Activated CD8-positive, alpha-beta T cell treated with anti-CD3 and anti-CD28 coated beads for 36 hours (primary cell): Measurements from ENCODE around the gene MMRN2. TPM values are rescaled to one million over a fixed set of nuclear protein-coding genes. Genes with fewer than 3 reads are reported as not detected.
"Not testable (repeated sequence)": the region's sequence is repeated elsewhere in the genome, so short reads cannot be mapped to it uniquely, and the experiment has no call there.

Experiments
- ATAC-seq: fragments of 200-7000 bp; cut with Tn5 transposase; one replicate; pipeline ENCODE4 v1.10.0; 2021; ENCODE audit warnings: mild to moderate bottlenecking, moderate library complexity
- CTCF ChIA-PET: fragments of 350-600 bp; sonication (Branson Sonifier 250); formaldehyde crosslinking; loops from one replicate; lab custom pipeline; 2021; ENCODE audit warnings: antibody characterized with exemption; lab: Charles Lee
- POLR2A ChIA-PET: fragments of 350-600 bp; sonication (Branson Sonifier 250); formaldehyde crosslinking; loops from one replicate; lab custom pipeline; 2021; ENCODE audit warnings: antibody characterized with exemption; lab: Charles Lee
- DNase-seq: peaks from one replicate; pipeline ENCODE4 v3.0.0-alpha.2; 2020
- H3K27ac Mint-ChIP-seq: one replicate; pipeline ENCODE4 v1.8.0; 2021; ENCODE audit warnings: mild to moderate bottlenecking, mixed read lengths
- H3K27me3 Mint-ChIP-seq: one replicate; pipeline ENCODE4 v1.8.0; 2021; ENCODE audit warnings: mixed read lengths
- H3K36me3 Mint-ChIP-seq: one replicate; pipeline ENCODE4 v1.8.0; 2021; ENCODE audit warnings: low read depth, mixed read lengths
- H3K4me1 Mint-ChIP-seq: one replicate; pipeline ENCODE4 v1.8.0; 2021; ENCODE audit warnings: low read depth, mixed read lengths
- H3K4me3 Mint-ChIP-seq: one replicate; pipeline ENCODE4 v1.8.0; 2021; ENCODE audit warnings: mild to moderate bottlenecking, moderate library complexity, mixed read lengths
- H3K9me3 Mint-ChIP-seq: one replicate; pipeline ENCODE4 v1.8.0; 2021; ENCODE audit warnings: mixed read lengths
- intact Hi-C: fragments of 100-400 bp; cut with micrococcal nuclease; formaldehyde crosslinking; loops from one replicate; pipeline ENCODE4 v1.10.0; 2022
- total RNA-seq, 2 experiments: library from RNA; stranded (reverse); gene quantifications; one replicate each; pipeline ENCODE4 v1.2.3, GENCODE V29; 2021
- TF ChIP-seq, protein P1 (sequence below): fragments of 200-600 bp; IDR thresholded peaks from one replicate; pipeline ENCODE4 v1.8.0; 2022; ENCODE audit warnings: antibody characterized with exemption, mild to moderate bottlenecking

MMRN2 gene, protein sequence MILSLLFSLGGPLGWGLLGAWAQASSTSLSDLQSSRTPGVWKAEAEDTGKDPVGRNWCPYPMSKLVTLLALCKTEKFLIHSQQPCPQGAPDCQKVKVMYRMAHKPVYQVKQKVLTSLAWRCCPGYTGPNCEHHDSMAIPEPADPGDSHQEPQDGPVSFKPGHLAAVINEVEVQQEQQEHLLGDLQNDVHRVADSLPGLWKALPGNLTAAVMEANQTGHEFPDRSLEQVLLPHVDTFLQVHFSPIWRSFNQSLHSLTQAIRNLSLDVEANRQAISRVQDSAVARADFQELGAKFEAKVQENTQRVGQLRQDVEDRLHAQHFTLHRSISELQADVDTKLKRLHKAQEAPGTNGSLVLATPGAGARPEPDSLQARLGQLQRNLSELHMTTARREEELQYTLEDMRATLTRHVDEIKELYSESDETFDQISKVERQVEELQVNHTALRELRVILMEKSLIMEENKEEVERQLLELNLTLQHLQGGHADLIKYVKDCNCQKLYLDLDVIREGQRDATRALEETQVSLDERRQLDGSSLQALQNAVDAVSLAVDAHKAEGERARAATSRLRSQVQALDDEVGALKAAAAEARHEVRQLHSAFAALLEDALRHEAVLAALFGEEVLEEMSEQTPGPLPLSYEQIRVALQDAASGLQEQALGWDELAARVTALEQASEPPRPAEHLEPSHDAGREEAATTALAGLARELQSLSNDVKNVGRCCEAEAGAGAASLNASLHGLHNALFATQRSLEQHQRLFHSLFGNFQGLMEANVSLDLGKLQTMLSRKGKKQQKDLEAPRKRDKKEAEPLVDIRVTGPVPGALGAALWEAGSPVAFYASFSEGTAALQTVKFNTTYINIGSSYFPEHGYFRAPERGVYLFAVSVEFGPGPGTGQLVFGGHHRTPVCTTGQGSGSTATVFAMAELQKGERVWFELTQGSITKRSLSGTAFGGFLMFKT
- not detected for total RNA-seq

DNA sequence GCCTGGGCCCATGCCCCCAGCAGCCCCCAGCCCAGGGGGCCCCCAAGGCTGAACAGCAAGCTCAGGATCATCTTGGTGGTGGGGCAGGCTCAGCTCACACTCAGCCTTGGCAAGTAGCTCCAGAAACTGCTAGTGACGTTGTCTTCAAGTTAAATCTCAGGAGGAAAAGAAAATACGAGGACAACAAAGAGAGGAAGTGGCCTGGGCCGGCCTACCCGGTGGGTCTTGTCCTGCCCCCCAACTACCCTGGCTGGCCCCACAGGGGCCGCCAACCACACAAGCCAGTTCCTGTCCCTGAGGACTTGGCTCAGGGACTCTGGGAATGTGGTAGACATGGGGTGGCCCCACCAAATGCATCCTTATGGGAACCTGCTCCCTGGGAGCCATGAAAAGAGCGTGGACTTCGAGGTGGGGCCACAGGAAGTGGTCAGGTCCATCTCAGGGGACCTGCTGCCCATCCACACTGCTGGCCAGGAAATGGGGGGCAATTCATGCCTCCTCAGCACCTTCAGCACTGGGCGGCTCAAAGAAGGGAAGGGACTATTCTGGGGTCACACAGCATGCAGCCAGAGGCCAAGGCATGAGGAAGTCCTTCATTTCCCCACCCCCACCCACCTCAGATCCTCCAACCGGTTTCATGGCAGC lies at the start of gene MMRN2:
TSS of gene MMRN2 (minus strand) at position 145 of the 645 bp plus-strand sequence. CDS start at position 71, 74 bp downstream.
- Mint-ChIP-seq H3K36me3 (no peaks in the 10 kb centered on the region), H3K9me3 (peaks cover 7% of the 10 kb centered on the region), H3K4me1 (no peaks in the 10 kb centered on the region), H3K27me3 (no peaks in the 10 kb centered on the region), H3K27ac (no peak within 1 kb of the TSS), H3K4me3 (no peak within 1 kb of the TSS)
- ATAC-seq (no peak), DNase-seq (no peak)
- intact Hi-C loops = no loop called here
- CTCF ChIA-PET = interaction anchor here (1.8 to 6.0 kb wide), 2 partner anchors 12 to 17 kb away, joined by 6 to 30 read pairs; no protein-coding TSS in a partner anchor
- TF ChIP-seq, protein P1, sequence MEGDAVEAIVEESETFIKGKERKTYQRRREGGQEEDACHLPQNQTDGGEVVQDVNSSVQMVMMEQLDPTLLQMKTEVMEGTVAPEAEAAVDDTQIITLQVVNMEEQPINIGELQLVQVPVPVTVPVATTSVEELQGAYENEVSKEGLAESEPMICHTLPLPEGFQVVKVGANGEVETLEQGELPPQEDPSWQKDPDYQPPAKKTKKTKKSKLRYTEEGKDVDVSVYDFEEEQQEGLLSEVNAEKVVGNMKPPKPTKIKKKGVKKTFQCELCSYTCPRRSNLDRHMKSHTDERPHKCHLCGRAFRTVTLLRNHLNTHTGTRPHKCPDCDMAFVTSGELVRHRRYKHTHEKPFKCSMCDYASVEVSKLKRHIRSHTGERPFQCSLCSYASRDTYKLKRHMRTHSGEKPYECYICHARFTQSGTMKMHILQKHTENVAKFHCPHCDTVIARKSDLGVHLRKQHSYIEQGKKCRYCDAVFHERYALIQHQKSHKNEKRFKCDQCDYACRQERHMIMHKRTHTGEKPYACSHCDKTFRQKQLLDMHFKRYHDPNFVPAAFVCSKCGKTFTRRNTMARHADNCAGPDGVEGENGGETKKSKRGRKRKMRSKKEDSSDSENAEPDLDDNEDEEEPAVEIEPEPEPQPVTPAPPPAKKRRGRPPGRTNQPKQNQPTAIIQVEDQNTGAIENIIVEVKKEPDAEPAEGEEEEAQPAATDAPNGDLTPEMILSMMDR = no peak
- POLR2A ChIA-PET = interaction anchor here (1.5 kb wide), 1 partner anchor 10 kb away, joined by 3 read pairs; the partner anchor contains the start of gene ADIRF

DNA sequence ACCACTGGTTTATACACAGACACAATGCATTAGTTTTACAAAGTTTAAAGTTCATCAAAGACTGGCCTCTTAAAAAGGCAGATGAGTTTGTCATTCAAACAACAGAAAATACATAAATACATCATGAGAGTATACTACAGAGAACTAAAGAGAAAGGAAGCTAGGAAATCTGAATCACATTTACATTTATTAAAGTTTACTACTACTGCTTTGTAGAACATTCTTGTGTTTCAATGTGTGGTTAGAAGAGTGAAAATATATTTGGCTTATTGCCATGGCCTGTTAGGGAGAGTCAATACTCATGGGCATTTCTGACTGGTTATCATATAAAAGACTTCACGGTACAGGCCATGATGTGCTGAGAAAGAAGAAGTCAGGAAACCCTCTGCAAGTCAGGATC lies 49.7 kb upstream of the MMRN2 start:
- H3K9me3 Mint-ChIP-seq, intact Hi-C loops, H3K36me3 Mint-ChIP-seq, CTCF ChIA-PET, H3K27me3 Mint-ChIP-seq, ATAC-seq, DNase-seq, H3K4me3 Mint-ChIP-seq, POLR2A ChIA-PET, H3K27ac Mint-ChIP-seq, H3K4me1 Mint-ChIP-seq: not testable (repeated sequence)

DNA sequence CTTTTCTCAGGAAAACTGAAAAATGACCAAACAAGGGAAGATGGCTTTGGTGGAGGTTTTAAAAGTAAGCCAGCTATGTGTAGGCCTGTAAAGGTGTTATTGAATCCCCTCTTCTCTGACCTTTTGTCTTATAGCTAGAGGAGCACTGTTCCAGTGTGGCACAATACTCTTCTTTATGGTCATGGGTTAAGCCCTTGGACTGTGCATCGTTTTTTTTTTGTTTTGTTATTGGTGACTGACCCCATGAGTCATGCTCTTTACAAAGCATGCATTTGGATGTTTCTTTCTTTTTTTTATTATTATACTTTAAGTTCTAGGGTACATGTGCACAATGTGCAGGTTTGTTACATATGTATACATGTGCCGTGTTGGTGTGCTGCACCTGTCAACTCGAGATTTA lies 43.1 kb upstream of the MMRN2 start:
- no peak overlapping the region for H3K27ac Mint-ChIP-seq
- TF ChIP-seq, protein P1 = no peak
- no peak overlapping the region for H3K4me3 Mint-ChIP-seq
- H3K4me1 Mint-ChIP-seq = no peaks in the 10 kb centered on the region
- CTCF ChIA-PET = no interaction called here
- POLR2A ChIA-PET = no interaction called here
- ATAC-seq (no peak), DNase-seq (no peak)
- no peaks in the 10 kb centered on the region for H3K36me3 Mint-ChIP-seq
- H3K27me3 Mint-ChIP-seq = no peaks in the 10 kb centered on the region
- no peaks in the 10 kb centered on the region for H3K9me3 Mint-ChIP-seq
- intact Hi-C loops = no loop called here

DNA sequence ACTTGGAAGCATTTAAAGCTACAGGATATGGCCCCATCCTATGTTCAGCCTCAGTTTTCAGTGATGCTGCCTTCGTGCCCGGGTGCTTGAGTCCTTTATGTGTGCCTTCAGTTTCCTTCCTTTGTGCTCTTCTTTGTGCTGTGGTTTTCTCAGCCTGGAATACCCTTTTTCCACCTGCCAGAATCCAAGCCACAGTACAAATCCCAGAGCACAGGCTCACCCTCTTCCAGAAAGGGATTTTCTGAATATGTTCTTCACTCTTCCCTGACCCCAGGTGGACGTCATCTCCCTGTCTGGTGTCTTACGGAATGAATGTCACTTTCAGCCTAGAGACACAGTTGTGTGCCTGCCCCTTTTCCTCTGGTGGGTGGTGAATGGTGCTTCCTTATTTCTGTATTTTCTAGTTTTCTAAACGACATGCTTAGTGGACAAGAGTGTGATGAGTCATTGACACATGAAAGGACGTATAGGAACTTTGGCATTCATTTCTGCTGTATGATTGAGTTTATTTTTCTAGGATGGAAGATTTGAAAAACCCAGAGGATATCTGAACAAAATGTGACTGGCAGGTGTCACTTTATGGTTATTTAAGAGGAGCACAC lies 42.5 kb upstream of the MMRN2 start:
- H3K9me3 Mint-ChIP-seq, ATAC-seq, H3K27ac Mint-ChIP-seq, H3K4me3 Mint-ChIP-seq, POLR2A ChIA-PET, H3K27me3 Mint-ChIP-seq, intact Hi-C loops, DNase-seq, H3K4me1 Mint-ChIP-seq, H3K36me3 Mint-ChIP-seq: not testable (repeated sequence)
- CTCF ChIA-PET = interaction anchor here (0.6 kb wide), 1 partner anchor 25 kb away, joined by 3 read pairs; no protein-coding TSS in a partner anchor

DNA sequence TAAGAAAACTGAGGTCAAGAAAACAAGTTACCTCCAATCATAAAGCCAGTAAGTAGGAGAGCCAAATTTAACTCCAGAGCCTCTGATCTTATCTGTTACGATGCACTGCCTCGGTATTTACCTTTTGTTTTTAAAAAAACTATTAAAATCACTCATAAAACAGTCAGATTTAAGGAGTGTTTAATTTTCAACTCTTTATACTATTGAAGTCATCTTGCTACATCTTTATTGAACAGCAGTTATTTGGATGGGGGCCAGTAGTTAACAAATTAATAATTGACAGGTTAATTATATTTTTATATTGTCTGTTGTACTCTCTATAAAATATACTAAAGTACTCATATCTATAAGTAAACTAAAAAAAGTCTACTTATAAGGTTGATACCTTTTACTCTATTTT lies 35.5 kb upstream of the MMRN2 start:
- Mint-ChIP-seq H3K4me3 (no peak overlapping the region), H3K4me1 (no peaks in the 10 kb centered on the region), H3K36me3 (no peaks in the 10 kb centered on the region), H3K27me3 (peaks cover 15% of the 10 kb centered on the region), H3K27ac (no peak overlapping the region), H3K9me3 (no peaks in the 10 kb centered on the region)
- ChIA-PET POLR2A (interaction anchor here (0.5 kb wide), 1 partner anchor 92 kb away, joined by 3 read pairs; no protein-coding TSS in a partner anchor), CTCF (interaction anchor here (1.2 kb wide), 1 partner anchor 25 kb away, joined by 3 read pairs; the partner anchor contains the start of gene ADIRF)
- intact Hi-C loops = no loop called here
- TF ChIP-seq, protein P1 = no peak
- no peak for DNase-seq
- no peak for ATAC-seq
